HG03196 (cell line): ENCODE results near the gene WDR64.

Experiments used
- ATAC-seq: cut with Tn5 transposase; IDR thresholded peaks from one replicate; pipeline ENCODE4 v1.9.1; 2021; ENCODE audit not compliant: unreplicated experiment

The WDR64 gene

DNA sequence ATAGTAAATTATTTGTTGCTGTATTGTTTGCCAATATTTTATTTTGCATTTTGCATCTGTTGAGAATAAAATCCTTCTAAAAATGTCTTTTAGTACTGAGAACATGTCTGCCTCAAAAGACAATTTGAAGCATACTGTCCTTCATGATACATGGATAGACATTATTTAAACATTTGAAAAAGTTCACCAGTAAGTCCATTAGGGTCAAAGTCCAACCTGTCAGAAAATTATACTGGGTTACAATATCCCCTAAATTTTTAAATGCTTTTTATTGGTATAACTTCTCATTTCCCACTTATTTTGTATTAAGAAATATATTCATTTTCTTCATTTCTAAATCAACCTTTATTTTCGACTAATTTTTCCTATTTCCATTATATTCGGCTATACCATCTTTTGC lies 21.2 kb upstream of the WDR64 start:
- no peak for ATAC-seq

DNA sequence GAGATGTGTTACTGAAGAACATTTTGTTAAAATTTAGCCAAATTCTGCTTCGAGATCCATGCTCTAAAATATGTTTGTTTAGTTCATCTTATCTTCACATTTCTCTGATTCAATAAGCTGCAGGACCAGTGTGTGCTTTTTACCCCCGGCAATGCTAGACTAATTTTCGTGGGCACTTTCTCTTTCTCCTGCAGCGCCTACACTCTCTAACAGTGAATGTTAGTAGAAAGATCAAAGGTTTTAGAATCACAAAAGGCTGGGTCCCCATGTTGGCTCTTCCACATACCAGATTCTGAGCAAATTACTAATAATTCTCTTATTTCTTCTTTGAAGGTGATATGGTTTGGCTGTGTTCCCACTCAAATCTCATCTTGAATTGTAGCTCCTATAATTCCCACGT lies 20.4 kb upstream of the WDR64 start:
- no peak for ATAC-seq

DNA sequence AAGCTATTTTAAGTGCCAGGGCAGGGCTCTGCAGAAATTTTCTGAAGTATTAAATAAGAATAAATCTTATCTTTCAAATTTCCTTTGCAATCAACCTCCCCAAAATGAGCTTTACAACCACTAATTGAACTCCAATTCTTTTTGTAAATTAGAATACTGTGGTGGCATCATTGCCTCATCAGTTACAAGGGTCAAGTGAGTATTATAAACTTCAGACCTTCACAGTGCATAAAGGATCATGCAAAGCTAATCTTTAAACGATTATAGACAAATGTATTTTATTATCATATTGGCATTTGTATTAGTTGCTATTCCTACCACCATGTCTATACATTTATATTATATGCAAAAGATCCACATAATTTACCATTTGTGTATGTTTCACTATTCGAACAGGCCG lies 19.1 kb upstream of the WDR64 start:
- no peak for ATAC-seq

DNA sequence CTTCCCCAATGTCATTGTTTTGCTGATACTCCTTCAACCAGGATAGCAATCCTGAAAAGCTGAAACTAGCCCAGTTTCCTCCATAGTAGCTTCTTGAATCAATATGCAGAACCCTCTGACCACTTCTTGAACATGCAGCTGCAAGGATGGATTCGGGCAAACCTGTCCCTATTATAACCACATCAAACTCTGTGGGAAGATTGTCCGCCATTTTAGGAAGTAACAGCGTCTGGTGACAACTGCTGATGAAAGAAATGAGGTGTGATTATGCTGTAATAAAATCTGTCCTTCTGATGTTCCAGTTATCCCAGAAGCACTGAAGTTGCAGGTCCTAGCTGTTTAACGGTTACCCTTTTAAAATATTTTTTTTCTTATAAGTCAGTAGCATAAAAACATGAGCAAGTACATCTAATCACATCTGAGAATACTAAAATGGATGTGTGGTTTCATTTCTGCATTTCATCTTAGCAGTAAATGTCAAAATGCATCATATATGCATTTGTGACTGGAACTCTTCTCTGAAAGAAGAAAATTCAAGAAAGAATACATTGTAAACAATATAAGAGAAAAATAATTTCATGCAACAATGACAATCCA lies 16.4 kb upstream of the WDR64 start:
- no peak for ATAC-seq

DNA sequence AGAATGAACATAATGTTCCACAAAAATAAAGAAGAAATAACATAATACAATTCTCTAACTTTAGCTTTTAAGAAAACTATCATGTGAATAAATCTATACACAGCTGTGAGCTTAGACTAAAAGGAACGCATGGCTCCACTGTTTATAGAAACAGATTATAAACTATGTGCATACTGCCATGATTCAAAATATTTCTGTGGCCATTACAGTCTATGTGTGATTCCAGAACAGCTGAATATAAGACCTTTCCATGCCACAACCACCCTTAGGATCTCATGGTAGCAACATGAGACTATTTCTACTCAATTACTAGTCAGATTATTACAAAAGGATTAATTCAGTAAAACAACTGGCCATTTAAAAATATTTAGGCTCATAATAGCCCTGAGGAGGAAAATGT lies 15.8 kb upstream of the WDR64 start:
- ATAC-seq, result no peak

DNA sequence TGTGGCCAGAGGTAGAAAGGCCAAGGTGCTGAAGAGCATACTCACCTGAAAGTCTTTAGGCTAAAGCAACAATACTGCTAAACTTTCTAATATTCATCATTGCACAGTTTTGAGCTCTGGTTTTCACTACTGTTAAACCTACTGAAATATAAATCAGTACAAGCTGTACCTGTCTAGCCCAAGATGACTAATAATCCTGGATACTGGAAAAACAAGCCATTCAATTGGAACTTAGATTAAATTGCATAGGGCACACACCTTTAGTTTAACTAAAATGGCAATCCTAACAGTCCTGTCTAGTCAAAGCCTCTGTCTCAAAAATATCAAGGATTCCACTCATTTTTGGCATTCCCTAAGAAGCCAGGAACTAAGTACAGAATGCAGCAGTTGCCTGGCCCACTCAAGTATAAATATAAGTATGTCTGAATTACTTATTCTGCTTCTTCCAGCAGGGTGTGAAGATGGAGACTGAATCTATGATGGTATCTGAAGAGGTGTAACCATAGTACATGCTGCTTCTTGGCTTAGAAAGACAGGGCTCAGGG lies 15.0 kb upstream of the WDR64 start:
- no peak for ATAC-seq

DNA sequence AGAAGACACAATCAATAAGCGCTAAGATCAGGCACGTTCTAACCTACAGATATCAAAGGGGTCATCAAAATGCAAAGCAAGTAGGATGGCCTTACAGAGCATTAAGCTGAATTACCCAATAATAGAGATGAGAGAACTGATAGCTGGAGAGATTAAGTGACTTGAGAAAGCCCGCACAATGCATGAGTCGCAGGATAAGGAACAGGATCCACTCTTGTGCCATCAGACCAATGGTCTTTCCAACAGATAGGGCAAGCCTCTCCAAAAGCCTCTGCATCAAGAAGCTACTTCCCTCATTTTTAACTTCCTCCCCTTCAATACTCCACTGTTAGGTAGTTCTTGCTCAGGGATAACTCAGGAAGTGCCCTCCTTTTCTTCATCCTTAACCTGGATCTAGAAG lies 14.5 kb upstream of the WDR64 start:
- no peak for ATAC-seq

DNA sequence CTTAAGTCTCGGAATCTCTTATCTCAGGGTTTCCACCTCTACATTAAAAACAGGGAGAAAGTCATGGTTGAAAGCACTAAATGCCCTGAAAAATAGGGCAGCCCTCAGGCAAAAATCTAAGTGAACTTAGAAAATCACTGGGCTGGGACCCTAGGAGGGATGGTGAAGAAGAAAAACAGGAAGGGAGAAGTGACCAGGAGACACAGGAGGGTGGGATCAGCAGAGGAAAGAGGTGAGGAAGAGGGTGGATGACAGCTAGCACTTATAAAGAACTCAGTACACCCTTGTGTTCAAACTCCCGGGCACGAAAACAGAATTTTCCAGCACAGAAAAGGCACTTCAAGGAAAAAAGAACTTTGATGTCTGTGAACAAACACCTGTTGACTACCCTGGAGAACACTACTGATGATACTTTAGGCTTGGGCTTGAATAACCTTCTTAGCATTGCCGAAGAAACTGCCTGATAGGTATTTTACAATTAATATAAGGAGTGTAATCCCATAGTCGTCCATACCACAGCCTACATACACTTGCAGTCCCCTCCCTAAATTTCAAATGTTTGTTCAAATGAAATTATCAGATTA lies 13.9 kb upstream of the WDR64 start:
- ATAC-seq, result no peak

DNA sequence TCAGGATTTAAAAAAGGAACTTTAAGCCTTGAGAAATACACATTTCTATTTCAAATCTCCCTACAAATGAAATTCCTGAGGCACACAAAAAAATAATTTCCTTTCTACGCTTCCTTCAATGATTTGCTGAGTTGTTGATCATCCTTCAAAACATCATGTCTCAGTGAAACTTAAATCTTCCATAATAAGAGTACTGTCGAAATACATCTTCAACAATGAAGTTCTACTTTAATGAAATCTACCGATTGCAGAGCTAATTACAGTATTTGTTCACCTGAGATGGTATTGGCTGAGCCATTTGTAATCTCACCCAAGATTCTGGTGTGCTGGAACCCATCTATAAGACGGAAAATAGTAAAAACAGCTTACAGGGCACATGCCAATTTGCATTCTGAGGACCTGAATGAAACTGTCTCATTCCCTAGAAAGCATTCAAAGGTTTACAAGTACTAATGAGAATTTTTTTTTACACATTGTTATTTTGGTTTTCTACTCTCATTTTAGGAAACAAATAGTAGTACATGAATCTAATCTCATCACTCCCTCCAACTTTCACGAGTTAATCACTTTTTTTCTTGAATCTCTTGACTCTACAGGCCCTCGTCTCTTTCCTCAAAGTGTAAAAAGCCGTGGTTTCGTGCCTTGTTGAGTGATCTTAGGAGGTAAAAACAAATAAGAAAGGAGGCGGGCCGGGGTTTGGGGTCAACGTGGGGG lies 13.0 kb upstream of the WDR64 start:
- no peak for ATAC-seq

DNA sequence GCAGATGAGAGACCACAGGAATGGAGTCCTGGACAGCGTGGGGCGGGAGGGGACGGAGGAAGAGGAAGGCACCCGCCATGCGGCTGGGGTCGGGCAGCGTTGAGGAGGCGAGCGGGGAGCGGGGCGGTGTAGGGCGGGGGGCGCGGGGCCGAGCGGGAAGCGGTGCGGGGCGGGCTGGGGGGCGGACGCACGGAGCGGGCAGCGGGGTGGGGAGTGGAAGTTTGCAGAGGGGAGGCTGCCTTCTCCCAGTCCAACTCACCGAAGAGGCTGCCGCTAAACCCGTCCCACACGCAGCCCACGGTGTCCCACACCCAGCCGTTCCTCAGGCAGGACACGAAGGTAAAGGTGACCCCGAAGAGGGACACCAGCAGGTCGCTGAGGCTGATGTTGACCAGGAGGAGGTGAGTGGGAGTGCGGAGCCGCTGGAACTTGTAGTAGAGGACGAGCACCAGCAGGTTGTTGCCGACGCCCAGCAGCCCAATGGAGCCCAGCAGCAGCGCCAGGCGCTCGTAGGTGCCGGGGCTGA lies 12.4 kb upstream of the WDR64 start:
- ATAC-seq, result peak; percentile 43

DNA sequence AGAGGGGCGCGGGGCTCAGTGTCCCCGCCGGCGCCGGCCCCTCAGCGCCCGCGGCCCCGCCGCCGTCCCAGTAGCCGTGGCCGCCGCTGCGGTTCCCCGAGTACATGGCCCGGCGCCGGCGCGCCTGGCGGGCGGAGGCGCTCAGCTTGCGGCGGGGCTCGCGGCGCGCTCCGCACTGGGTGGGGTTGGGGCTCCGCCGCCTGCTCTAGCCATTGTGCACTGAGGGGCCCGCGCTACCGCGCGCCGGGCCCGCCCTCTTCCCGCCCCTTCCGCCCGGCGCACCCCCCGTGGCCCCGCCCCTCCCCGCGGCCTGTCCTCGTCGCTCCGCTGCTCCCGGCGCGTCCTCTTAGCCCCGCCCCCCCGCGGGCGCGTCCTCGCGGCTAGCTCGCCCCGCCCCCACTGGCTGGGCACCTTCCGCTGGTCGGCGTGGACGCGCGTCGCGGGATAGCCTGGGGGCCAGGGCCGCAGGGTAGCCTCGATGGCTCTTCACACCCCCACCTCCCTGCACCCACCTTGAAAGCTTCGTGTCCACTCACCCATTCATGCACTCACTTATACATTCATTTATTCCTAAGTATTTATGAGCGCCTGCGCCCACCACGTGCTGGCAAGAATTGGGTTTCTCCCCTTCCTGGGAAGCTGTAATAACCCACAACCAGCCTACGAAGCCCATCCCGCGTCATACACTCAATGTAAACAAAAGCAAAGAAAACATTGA lies 11.8 kb upstream of the WDR64 start, which contains the start of the genes CHML and OPN3:
Gene CHML, minus strand, starts transcription at position 221 of the 718 bp plus-strand sequence. CDS start 4,603 bp downstream, outside the sequence.
Gene OPN3, minus strand, starts transcription at position 221 of the 718 bp plus-strand sequence. Its CDS starts 115 bp downstream, at position 106.
- ATAC-seq, result peak; percentile 90

DNA sequence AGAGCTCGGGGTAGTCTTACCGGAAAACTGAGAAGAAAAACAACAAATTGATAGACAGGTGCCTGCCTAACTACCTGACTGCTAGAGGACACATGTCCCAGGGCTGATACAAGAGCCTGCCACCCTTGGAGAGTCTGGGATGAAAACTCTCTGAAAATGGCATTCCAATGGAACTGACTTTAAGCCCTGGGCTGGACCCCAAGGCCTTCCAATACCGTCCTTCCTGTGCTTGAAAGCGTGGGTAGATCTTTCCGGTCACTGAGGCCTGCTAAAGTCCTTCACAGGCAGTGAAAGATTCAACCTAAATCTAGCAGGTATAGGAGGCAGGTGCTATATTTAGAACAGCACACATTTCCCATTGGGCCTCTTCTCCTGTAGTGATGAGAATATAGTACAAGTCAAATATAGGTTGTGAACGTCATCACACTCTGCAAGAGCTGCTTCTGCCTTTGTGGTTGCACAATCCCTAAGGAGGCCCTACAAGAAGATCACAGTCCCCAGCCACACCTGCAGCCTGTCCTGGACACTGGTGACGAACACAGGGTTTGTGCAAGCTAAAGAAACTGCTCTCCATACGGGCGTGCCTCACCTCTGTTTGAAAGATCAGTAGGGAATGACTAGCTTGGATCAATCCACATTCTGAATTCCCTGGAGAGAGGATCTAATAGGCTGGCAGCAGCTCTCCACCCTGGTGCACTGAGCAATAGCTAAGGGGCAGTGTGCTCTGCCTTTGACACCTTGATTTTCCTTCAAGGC lies 11.0 kb upstream of the WDR64 start:
- ATAC-seq, result no peak

DNA sequence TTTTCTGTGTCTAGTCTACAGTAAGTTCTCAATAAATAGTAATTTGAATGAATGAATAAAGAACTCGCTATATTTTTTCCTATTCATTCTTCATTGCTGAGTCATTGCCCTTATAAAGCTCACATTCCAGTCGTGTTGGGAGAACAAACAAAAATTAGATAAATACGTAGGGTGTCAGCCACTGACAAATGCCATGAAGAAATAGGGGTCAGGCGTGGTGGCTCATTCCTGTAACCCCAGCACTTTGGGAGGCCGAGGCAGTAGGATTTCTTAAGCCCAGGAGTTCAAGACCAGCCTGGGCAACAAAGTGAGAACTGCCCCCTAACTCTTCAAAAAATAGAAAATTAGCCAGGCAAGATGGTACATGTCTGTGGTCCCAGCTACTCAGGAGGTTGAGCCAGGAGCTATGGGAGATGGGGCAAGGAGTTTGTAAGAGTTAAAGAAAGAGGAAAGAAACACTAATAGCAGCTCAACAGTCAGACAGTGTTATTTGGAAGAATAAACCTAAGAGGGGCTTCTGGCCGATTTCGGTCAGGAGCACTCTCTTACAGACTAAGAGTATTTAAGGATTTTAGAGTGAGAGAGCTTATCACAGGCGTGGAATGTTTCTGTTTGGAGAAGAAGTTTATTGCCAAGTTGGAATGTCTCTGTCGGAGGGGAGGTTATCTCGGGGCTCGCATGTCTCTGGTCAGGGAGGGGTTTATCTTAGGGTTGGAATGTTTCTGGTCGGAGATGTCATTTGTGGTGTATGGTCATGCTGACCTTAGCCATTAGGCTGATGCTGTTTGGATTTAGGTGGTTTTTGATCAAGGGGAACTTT lies 10.1 kb upstream of the WDR64 start:
- ATAC-seq, result no peak

DNA sequence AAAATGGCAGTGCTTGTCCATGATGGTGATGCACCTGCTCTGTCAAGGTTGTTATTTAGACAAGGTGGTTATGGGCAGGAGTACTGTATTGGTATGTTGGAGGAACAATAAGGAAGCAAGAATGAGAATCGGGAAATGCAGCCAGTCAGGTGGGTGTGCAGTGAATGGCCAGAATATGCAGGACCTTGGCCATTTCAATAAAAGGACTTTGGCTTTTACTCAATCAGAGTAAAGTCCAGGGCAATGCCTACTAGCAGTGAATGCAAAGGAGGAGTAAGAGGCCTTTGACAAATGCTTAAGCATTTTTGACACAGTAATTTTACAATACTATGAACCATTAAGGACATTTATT lies 9.5 kb upstream of the WDR64 start:
- ATAC-seq, result no peak

DNA sequence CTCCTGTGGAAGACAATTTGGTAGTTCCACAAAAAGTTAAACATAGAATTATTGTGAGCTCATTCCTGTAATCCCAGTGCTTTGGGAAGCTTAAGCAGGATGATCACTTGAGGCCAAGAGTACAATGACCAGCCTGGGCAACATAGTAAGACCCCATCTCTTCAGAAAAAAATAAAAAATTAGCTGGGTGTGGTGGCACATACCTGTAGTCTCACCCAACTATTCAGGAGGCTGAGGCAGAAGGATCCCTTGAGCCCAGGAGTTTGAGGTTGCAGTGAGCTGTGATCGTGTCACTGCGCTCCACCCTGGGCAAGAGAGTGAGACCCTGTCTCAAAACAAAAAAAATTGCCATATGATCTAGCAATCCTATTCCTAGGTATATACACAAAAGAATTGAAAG lies 7.8 kb upstream of the WDR64 start:
- no peak for ATAC-seq

DNA sequence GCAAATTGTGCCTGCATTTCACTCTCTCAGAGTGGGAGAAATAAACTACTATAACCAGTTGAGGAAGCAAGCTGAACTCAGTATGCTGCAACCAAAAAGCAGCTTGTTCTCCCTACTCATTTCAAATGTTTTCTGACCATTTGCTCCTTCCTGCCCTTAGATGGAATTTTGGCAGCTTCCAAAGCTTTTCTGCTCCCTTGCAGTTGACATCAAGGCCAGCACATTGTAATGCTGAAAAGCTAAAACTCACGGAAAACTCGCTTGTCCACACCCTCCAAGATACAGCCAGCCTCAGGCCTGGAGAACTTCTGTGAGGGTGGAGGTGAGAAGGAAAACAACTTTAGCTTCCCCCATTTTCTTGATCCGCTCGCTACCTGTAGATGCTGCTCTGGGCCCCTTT lies 6.9 kb upstream of the WDR64 start:
- ATAC-seq, result no peak

DNA sequence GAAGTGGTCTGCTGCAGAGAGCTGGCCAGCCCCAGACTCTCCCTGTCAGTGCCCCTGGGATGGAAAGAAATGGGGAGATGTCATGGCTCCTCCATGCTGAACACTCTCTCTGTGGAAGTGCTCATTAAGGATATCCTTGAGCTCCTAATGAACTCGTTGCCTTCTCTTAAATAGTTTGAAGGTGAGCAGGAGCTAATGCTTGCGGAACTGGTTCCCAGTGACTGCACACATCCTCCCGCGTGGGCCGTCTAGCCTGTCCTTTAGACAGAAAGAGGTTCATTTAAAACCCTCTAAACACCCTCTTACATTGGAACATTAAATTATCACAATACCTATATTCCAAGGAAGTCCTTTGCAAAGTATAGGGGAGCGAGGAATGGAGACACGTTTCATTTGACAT lies 5.9 kb upstream of the WDR64 start:
- no peak for ATAC-seq

DNA sequence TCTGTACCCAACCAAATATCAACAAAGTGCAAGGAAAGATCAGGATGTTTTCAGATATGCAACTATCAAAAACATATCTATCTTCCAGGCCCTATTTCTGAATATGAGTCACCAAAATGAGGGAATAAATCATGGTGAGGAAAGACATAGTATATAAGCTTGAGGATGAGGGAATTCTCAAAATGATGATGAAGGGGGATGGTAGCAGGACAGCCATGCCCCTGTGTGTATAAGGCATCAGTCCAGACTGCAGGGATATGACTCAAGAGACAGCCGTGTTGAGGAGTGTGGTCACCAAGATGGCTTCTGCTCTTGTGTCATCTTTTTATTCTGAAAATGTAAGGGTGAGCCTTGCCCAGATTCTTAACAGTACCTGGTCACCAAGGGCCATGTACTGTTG lies 4.4 kb upstream of the WDR64 start:
- ATAC-seq, result no peak

DNA sequence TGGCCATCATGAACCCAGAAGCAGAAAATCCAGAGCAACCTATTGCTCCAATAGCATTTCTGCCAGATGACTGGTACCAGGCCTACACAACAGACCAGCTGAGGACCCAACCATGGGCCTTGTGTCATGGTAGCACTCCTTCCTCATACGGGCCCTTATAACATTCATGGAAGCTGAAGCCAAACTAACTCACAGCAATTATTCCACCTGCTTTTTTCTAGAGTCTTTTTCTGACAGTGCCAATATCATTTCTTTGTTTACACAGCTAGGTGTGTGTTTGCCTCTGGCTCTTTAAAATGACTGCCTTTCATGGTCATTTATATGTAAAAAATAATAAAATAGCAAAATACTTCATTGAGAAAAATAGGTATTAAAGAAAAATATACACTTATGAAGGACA lies 3.9 kb upstream of the WDR64 start:
- ATAC-seq, result no peak

DNA sequence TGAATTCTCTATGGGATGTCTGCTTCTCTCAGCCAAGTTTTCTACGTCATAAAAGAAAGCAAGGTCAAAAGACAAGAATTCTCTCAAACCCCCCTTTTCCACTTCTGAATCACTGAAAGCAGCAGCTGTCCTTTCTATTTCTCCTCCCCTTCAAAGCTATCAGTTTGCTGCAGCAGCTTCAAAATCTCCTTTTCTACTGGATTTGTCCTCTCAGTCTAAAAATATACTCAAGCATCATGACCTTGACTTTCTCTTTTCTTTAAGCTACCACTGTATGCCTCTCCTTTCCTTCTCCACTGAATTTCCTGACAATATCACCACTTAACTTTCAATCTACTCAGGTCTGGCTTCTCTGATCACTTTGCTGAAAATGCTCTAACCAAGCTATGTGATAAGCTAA lies 1.9 kb downstream of the WDR64 start:
- ATAC-seq, result no peak
